Sigmoid colon (tissue), 3 donors: Measurements from ENCODE around the gene MUC5AC.
"Not testable (repeated sequence)": the region's sequence is repeated elsewhere in the genome, so short reads cannot be mapped to it uniquely, and the experiment has no call there.

Experiments
- POLR2A ChIP-seq, 2 donors: fragments of 450-650 bp; IDR thresholded peaks; one replicate each; pipeline ENCODE4 v1.6.1; 2016; ENCODE audit warnings: antibody characterized with exemption in 2 of 2, mild to moderate bottlenecking in 2 of 2, moderate library complexity in 2 of 2
- TF ChIP-seq, protein P1 (sequence below), 4 experiments: fragments of 450-650 bp in 3 of 4; fragments of 200-600 bp in 1 of 4; IDR thresholded peaks; one replicate each; pipeline ENCODE4 v1.5.1; 2016 to 2019; ENCODE audit warnings: antibody characterized with exemption in 4 of 4, mild to moderate bottlenecking in 3 of 4, moderate library complexity in 2 of 4

DNA sequence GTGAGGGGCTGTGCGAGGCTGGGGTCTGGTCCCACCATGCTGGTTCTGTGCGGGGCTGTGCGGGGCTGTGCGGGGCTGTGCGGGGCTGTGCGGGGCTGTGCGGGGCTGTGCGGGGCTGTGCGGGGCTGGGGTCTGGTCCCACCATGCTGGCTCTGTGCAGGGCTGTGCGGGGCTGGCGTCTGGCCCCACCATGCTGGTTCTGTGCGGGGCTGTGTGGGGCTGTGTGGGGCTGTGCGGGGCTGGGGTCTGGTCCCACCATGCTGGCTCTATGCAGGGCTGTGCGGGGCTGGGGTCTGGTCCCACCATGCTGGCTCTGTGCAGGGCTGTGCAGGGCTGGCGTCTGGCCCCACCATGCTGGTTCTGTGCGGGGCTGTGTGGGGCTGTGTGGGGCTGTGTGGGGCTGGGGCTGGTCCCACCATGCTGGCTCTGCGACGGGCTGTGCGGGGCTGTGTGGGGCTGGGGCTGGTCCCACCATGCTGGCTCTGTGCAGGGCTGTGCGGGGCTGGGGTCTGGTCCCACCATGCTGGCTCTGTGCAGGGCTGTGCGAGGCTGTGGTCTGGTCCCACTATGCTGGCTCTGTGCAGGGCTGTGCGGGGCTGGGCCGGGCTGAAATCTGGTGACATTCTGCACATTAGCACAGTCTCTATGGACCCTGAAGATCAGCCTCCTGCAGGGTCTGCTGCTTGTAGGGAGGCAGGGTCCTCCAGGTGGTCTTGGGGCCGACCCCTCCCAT is 1.9 kb downstream of the MUC5AC start:
- TF ChIP-seq POLR2A (IDR thresholded peaks at IDR 0.05), result not testable (repeated sequence)
- TF ChIP-seq, protein P1, sequence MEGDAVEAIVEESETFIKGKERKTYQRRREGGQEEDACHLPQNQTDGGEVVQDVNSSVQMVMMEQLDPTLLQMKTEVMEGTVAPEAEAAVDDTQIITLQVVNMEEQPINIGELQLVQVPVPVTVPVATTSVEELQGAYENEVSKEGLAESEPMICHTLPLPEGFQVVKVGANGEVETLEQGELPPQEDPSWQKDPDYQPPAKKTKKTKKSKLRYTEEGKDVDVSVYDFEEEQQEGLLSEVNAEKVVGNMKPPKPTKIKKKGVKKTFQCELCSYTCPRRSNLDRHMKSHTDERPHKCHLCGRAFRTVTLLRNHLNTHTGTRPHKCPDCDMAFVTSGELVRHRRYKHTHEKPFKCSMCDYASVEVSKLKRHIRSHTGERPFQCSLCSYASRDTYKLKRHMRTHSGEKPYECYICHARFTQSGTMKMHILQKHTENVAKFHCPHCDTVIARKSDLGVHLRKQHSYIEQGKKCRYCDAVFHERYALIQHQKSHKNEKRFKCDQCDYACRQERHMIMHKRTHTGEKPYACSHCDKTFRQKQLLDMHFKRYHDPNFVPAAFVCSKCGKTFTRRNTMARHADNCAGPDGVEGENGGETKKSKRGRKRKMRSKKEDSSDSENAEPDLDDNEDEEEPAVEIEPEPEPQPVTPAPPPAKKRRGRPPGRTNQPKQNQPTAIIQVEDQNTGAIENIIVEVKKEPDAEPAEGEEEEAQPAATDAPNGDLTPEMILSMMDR (IDR thresholded peaks at IDR 0.05), result not testable (repeated sequence)
